ENCODE results near the gene DAB2IP. TPM values are rescaled to one million over a fixed set of nuclear protein-coding genes. Genes with fewer than 3 reads are reported as not detected.

DAB2IP gene
- total and polyA plus RNA-seq, 4 donors: 19.4 to 75.0 (median 28.7) TPM

- Histone ChIP-seq H3K9me3 (ENCODE audit: control insufficient read depth in 4 of 4, insufficient read depth in 3 of 4, low read length in 3 of 4) (no peaks in the 10 kb centered on the region), H3K36me3 (ENCODE audit: control insufficient read depth in 4 of 4, insufficient read depth in 4 of 4, low read length in 4 of 4) (no peaks in the 10 kb centered on the region), H3K4me3 (peak overlapping the region; percentile 54), H3K27me3 (ENCODE audit: control insufficient read depth in 3 of 3, insufficient read depth in 3 of 3, low read length in 2 of 3) (no peaks in the 10 kb centered on the region), H3K27ac (ENCODE audit: low read depth in 1 of 2, low read length in 1 of 2) (peak overlapping the region; percentile 73 to 79), H3K9ac (ENCODE audit: insufficient read depth in 1 of 2, low read length in 2 of 2) (no peak overlapping the region), H3K4me1 (ENCODE audit: control insufficient read depth in 5 of 5, insufficient read depth in 5 of 5, low read length in 5 of 5) (peaks cover 3 to 30% (median 16%) of the 10 kb centered on the region in 5 donors)
- 4 to 8% methylated on average over 41 to 130 of the region's 130 CpGs for WGBS, 2 donors
- ATAC-seq (ENCODE audit: insufficient read depth, low FRiP score) (no peak), DNase-seq (peak; percentile 74 to 85 (median 76))
- TF ChIP-seq CTCF (IDR thresholded peaks at IDR 0.05; ENCODE audit: control extremely low read depth, extremely low read depth): no peak
Measured at GRCh38 chr9:121698627-121699570, 47.5 kb downstream of the DAB2IP start.

- peak overlapping the region; percentile 54 for H3K4me3 ChIP-seq
- ATAC-seq (ENCODE audit: insufficient read depth, low FRiP score) (peak; percentile 31), DNase-seq (peak in 2 of 3 donors; percentile 40 to 43)
- no peaks in the 10 kb centered on the region for H3K27me3 ChIP-seq (ENCODE audit: control insufficient read depth in 3 of 3, insufficient read depth in 3 of 3, low read length in 2 of 3)
- H3K27ac ChIP-seq (ENCODE audit: low read depth in 1 of 2, low read length in 1 of 2): peak overlapping the region; percentile 73 to 79
- H3K36me3 ChIP-seq (ENCODE audit: control insufficient read depth in 4 of 4, insufficient read depth in 4 of 4, low read length in 4 of 4): no peaks in the 10 kb centered on the region
- peaks cover 3 to 30% (median 16%) of the 10 kb centered on the region in 5 donors for H3K4me1 ChIP-seq (ENCODE audit: control insufficient read depth in 5 of 5, insufficient read depth in 5 of 5, low read length in 5 of 5)
- no peaks in the 10 kb centered on the region for H3K9me3 ChIP-seq (ENCODE audit: control insufficient read depth in 4 of 4, insufficient read depth in 3 of 4, low read length in 3 of 4)
- no peak overlapping the region for H3K9ac ChIP-seq (ENCODE audit: insufficient read depth in 1 of 2, low read length in 2 of 2)
- TF ChIP-seq CTCF (IDR thresholded peaks at IDR 0.05; ENCODE audit: control extremely low read depth, extremely low read depth): no peak
- WGBS, 2 donors: 3% methylated on average over 11 to 36 of the region's 36 CpGs
Measured at GRCh38 chr9:121699571-121700164, 48.2 kb downstream of the DAB2IP start.

- H3K27me3 ChIP-seq (ENCODE audit: control insufficient read depth in 3 of 3, insufficient read depth in 3 of 3, low read length in 2 of 3): no peaks in the 10 kb centered on the region
- H3K9ac ChIP-seq (ENCODE audit: insufficient read depth in 1 of 2, low read length in 2 of 2): no peak overlapping the region
- ATAC-seq (ENCODE audit: insufficient read depth, low FRiP score) (peak; percentile 70), DNase-seq (peak in 2 of 3 donors; percentile 56 to 57)
- WGBS, 2 donors: 23 to 37% methylated on average over 20 to 21 of the region's 21 CpGs
- H3K36me3 ChIP-seq (ENCODE audit: control insufficient read depth in 4 of 4, insufficient read depth in 4 of 4, low read length in 4 of 4): no peaks in the 10 kb centered on the region
- peak overlapping the region; percentile 73 to 79 for H3K27ac ChIP-seq (ENCODE audit: low read depth in 1 of 2, low read length in 1 of 2)
- TF ChIP-seq CTCF (IDR thresholded peaks at IDR 0.05; ENCODE audit: control extremely low read depth, extremely low read depth): peak; percentile 21
- no peaks in the 10 kb centered on the region for H3K9me3 ChIP-seq (ENCODE audit: control insufficient read depth in 4 of 4, insufficient read depth in 3 of 4, low read length in 3 of 4)
- H3K4me3 ChIP-seq: peak overlapping the region; percentile 54
- peaks cover 3 to 30% (median 16%) of the 10 kb centered on the region in 5 donors for H3K4me1 ChIP-seq (ENCODE audit: control insufficient read depth in 5 of 5, insufficient read depth in 5 of 5, low read length in 5 of 5)
Measured at GRCh38 chr9:121700165-121700831, 48.9 kb downstream of the DAB2IP start.
